Activated gamma-delta T cell treated with anti-CD3 and anti-CD28 coated beads, Interleukin-2, amount 50 U/mL, for 16 hours (primary cell): Measurements from ENCODE around the gene ANKAR.
"Not testable (repeated sequence)": the region's sequence is repeated elsewhere in the genome, so short reads cannot be mapped to it uniquely, and the experiment has no call there.

Experiments
- DNase-seq: peaks from one replicate; pipeline ENCODE4 v3.0.0-alpha.2; 2020; ENCODE audit warnings: low read depth

ANKAR gene, protein sequence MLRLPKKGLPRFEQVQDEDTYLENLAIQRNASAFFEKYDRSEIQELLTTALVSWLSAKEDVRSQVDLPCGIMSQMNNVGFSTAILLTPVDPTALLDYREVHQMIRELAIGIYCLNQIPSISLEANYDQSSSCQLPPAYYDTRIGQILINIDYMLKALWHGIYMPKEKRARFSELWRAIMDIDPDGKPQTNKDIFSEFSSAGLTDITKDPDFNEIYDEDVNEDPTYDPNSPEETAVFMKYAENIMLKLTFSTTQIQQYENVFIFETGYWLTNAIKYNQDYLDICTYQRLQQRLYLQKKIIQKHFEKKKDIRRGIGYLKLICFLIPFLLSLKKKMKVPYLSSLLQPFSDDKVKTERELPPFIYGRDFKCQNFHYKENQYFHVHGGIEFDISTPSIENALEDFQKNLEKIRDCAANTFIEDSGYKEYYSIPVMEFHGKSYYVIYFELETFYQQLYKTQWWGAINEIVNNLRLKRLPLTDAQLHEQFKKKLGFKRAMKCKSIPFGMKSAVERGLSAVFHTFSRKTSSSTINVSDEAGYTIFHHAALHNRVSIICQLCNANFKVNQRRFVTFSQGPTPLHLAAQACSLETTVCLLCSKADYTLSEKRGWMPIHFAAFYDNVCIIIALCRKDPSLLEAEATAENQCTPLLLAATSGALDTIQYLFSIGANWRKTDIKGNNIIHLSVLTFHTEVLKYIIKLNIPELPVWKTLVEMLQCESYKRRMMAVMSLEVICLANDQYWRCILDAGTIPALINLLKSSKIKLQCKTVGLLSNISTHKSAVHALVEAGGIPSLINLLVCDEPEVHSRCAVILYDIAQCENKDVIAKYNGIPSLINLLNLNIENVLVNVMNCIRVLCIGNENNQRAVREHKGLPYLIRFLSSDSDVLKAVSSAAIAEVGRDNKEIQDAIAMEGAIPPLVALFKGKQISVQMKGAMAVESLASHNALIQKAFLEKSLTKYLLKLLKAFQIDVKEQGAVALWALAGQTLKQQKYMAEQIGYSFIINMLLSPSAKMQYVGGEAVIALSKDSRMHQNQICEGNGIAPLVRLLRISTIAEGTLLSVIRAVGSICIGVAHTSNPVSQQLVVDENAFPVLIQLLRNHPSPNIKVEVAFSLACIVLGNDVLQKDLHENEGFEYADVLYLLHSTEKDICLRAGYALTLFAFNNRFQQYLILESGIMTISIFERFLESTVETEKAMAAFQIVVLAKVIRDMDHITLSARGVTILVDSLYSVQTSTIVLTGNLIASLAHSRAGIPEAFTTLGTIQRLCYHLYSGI (N-terminal part only)

DNA sequence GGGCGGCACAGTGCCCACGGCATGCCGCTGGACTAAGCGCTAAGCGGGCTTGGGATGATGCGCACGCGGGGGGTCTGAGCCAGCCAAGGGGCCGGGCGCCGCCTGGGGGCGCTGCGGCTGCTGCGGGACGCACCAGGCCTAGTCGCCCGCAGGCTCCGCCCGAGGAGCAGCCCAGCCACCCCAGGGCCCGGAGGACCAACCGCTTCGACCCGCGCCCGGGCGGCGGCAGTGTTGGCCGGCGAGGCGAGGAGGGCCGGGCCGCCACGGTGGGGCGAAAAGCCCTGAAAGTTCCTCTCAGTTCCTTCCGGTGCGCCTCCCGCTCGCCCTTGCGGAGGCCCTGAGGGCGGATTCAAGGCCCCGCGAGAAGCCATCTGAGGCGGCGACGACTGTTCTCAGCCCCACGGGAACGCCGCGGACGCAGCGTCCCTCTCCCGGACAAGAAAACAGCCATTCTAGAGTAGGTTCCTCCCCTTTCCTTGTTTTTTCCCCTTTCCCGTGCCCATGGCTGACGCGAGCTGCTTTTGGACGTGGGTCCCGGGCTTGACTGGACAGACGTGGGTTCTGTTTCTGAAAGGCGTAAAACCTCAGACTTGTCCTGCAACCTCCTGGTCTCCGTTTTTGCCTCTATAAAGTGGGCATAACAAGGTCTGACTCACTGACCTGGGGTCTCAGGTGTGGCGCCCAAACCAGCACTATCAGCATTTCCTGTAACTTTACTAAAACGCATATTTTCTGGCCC, at the start of gene ANKAR:
TSS of gene ANKAR (plus strand) at position 297 of the 739 bp plus-strand sequence. CDS start 1,821 bp downstream, outside the sequence.
- peak; percentile 68 for DNase-seq

DNA sequence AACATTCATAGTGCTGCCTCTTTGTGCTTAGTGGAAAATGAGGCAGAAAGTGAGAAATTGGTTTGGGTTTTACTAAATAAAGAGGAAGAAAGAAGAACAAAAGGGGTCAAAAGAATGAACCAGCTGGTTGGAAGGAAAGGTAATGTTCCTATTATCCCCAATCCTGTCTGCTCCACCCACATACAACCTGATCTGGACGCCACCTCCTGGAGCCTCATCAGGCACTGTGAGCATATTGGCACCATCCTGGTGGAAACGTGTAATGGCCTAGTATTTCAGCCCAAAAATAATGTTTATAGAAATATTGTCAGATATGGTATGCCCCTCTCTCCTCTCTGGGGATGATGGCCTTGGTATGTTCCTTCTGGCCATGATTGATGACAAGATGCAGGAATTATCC, 48.8 kb upstream of the ANKAR start:
- no peak for DNase-seq

DNA sequence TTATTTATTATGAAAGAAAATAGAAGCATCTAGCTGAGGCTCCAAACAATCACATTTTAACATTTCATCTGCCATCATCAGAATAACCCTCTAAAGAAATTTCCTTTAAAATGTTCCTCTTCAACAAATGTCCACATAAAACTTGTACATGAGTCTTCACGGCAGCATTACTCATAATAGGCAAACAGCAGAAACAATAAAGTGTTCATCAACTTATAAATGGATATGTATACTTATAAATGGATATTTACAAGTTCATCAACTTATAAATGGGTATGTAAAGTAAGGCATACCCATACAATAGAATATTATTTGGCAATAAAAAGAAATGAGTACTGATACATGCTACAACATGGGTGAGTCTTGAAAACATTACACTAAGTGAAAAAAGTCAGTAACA, 46.7 kb upstream of the ANKAR start:
- no peak for DNase-seq

DNA sequence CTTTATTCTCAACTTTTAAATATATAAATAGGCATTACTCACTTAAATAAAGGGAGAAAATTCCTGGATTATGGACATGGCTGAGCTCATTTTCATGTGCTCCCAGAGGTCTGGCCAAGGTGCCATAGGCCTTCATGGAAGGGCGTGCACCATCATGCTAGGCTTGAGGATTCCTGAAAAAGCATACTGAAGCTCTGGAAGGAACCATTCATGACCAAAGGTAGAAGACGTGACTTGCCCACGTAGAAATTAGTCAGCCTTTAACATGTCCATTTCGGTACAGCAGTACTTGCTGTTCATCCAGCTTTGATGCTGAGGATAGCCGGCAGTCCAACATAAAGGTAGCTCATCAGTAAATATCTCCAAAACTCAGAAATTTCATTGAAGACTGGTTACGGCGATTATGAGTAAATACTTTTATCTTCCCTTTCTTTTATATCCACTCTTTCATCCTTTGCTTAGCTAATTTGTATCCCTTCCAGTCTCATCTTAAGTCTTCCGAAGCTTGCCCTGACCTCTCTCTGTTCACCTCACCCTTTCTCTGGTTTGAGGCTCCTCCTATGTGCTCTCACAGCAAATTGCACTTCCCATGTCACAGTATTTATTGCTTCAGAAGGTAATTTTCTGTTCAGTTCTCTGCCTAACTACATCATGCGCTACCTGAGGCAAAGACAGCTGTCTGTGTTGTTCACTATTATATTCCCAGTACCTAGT, 45.5 kb upstream of the ANKAR start:
- DNase-seq: no peak

DNA sequence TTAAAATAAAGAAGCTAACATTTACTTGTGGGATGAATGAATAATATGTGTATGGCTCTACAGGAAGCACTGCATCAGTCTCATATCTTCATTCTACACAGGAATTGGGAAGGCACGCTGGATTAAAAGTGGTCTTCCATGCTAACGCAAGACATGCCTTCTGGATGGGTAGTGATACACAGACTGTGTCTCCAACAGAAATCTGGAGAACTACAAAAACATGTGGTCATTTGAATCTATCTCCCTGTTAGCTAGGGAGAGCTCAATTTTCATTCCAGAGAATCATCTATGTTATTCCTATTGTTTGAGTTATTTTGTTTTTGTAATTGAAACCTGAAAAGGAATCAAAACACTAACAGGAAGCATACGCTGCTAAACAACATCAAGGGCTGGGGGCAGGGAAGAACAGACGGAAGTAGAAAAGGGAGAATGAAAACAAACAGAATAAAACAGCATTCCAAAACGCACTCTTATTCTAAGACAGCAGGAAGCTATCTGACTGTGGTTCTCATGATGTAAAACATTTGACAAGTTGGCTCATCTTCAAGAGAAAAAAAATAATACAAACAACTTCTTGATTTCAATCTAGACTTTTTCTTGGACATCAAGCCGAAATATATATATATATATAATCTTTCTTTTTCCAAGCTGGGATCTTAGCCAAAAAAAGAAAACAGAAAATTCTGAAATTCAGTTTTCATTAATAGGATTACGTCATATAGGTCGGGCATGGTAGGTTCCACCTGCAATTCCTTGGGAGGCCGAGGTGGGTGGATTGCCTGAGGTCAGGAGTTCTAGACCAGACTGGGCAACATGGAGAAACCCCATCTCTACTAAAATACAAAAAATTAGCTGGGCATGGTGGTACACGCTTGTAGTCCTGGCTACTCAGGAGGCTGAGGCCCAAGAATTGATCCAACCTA, 44.7 kb upstream of the ANKAR start:
- no peak for DNase-seq

DNA sequence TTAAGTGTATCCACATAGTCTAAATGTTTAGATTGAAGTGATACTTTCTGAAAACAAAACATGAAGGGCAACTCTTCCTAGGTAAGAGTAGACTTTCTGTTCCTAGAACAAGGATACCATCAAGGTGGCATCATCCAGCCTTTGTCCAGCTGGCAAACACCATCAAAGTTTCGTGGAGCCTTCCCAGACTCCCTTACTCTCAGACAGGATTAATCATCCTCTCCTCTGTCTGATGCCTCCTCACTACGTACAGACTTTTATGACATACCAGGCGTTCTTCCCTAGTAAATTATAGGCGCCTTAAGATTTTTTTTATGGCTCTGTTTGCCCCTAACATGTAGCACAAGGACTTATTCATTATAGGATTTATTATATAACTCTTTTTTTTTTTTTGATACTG, 42.6 kb upstream of the ANKAR start:
- DNase-seq: no peak

DNA sequence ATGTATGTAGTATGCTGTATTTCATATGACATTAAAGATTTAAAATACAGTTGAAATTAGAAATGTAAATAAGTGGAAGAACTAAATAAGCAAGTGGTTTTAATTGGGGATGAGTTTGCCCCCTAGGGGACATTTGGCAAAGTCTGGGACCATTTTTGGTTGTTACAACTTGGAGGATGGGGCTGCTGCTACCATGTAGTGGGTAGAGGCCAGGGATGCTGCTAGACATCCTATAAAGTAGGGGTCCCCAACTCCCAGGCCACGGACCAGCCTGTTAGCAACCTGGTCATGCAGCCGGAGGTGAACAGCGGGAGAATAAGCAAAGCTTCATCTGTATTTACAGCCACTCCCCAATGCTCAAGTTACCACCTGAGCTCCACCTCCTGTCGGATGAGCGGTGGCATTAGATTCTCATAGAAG, 41.1 kb upstream of the ANKAR start:
- DNase-seq: no peak

DNA sequence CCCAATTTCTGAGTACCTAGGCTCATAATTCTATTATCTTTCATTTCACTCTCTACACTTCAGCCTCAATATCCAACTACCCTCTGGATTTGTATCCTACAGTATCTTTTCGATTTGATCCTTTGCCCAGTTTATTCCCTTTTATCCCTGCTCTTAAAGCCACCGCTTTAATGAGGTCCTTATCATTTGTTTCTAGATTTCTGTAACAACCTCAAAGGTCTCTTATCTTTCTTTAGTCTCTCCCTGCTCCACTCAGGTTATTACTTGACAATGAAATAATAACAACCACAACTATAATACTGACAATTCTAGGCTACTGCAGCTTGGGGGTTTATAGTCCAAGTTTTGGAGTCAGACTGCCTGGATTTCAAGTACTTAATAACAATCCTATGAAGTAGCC, 39.1 kb upstream of the ANKAR start:
- DNase-seq: no peak

DNA sequence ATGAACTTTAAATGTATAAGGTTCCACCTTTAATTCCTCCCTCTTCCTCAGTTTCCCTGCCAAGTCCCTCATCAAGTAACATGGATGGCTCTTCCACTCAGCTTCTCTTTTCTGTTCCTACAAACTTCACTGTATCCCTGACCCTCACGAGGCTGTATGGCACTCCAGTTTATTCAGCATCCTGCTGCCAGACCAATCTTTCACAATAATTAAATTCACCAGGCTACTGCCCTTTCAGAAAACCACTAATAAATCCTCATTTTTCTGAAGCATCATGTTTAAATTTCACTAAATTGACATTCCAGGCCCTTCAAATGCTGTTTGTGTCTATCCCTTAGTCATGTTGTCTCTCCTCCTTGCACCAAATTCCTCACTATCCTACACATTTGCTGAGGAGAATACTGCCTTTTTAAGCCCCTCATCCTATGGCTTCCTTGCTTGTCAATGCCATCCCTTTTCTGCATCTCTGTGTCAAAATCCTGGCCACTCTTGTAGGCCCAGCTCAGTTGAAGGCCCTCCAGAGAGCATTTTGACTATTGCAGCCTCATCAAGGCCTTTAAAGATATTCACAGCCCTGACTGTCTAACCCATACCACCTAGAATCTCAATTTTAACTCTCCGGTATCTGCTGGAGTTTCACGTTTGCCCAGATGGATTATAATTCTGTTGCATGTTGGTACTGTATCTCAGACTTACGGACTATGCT, 36.0 kb upstream of the ANKAR start:
- DNase-seq: no peak

DNA sequence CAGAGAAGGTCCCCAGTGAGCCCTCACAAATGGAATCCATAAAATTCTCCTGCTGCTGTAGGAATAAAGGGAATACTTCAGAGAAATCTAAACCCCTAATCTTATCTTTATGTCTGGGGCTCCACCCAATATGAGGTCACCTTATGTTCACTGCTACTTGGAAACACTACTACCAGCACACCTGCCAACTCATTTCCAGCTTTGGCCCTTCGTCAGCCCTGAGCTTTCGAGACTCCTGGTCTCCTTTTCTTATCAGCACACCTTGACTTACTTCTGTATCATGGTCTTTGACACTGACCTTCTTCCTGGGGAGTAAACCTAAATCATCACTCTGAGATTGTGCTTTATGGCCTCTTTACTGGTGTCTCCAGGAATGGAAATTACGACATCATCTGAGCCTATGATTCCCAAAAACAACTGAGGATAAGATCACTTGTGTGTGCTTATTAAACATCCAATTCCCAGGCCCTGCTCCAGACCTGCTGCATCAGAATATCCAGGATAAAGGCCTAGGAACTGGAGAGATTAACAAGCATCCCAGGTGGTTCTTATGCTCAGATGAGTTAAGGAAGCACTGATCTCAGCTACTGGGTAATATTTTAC, 35.4 kb upstream of the ANKAR start:
- DNase-seq: no peak

DNA sequence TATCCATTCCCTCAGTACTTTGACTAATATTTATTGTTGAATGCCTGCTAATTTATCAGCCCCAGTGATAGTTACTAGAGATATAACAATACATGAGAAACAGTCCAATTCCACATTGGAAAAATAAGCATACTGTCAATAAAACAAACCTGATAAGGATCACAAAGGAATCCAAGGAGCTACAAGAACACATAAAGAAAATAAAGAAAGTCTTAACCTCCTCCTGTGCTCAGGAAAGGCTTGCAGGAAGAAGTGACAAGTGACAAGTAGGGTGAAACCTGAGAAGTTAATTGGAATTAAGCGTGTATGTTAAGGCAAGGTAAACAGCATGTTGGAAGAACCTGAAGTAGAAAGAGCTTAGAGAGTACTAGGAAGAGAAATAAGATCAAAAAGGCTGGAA, 33.5 kb upstream of the ANKAR start:
- DNase-seq: no peak

DNA sequence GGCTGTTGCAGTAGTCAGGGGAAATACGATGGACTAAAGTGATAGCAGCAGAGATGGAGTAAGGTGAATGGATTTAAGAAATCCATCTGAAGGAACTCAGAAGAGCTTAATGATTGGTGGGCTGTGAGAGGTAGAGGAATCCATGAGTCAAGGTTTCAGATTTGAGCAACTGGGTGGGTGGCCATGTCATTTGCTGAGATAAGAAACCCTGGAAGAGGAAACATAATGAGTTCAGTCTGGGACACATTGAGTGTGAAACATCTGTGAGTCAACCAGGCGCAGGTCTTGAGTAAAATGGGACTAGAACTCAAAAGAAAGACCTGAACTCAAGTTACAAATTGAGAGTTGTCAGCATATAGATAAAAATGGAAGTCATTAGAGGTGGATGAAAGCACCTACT, 32.9 kb upstream of the ANKAR start:
- DNase-seq: no peak

DNA sequence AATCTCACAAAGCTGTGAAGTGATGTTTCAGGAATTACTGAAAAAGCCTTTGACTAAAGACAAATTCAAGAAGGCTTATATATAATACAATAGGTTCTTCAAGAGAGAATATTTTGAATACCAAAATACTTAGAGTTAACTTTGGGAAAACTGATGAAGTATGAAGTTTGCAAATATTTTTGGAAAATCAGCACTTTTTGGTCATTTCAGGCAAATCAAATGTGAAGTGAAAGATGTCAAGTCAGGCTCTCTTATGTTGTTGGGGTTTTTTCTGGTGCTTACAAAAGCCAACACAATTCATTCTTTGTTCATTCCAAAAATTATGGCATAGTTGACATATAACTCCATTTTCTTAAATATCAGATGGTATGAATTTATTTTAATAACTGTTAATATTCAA, 27.9 kb upstream of the ANKAR start:
- DNase-seq: no peak

DNA sequence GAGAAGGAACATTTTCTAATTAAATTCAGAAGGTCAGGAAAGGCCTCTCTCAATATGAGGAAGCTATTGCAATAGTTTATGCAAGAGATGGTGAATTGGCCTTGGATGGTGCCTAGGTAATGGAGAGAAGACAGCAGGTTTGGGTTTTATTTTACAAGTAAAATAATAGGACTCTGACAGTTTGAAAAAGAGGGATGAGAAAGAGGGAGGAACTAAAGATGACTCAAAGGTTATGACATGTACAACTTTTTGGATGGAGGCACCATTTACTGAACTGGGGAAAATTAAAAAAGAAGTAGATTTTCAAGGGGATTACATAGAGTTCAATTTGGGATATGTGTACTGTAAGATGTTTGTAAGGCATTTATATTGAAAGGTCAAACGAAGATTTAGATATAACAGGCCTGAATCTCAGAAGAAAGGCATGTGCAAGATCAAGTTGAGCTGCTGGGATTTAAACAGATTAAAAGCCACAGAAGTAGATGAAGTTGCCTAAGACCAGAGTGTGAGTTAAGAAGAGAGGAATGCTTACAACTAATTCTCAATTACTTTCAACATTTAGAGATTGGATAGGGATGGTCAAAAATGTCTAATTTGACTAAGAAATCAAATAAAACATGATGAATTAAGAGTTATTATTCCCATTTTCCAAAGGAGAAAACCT, 25.5 kb upstream of the ANKAR start:
- no peak for DNase-seq

DNA sequence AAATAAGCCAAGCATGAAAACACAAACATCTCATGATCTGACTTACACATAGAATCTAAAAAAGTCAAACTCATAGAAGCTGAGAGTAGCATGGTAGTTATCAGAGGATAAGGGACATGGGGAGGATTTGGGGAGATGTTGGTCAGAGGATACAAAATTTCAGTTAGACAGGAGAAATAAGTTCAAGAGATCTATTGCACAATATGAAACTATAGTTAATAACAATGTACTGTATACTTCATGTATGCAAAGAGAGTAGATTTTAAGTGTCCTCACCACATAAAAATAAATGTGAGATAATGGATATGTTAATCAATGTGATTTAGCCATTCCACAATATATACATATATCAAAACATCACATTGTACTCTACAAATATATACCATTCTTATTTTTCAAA, 23.2 kb upstream of the ANKAR start:
- DNase-seq: no peak

DNA sequence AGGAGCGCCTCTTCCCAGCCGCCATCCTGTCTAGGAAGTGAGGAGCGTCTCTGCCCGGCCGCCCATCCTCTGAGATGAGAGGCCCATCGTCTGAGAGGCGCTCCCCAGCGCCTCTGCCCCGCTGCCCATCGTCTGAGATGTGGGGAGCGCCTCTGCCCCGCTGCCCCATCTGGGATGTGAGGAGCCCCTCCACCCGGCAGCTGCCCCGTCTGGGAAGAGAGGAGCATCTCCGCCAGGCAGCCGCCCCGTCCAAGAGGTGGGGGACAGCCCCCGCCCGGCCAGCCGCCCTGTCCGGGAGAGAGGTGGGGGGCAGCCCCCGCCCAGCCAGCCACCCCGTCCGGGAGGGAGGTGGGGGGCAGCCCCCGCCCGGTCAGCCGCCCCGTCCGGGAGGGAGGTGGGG, 21.0 kb upstream of the ANKAR start:
- DNase-seq: not testable (repeated sequence)

DNA sequence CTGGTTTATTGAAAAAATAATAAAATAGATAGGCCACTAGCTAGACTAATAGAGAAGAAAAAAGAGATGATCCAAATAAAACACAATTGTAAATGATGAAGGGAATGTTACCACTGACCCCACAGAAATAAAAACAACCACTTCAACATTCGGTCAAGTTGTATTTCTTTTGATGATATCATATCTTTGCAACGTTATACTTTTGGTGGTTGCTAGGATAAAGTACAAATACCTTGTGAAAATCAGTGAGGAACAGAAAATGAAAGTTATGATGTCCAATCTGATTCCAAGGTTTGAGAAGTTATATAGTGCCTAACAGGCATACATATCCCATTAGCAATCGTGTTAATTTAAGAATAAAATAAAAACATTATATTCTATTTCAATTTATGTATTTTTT, 19.8 kb upstream of the ANKAR start:
- no peak for DNase-seq

DNA sequence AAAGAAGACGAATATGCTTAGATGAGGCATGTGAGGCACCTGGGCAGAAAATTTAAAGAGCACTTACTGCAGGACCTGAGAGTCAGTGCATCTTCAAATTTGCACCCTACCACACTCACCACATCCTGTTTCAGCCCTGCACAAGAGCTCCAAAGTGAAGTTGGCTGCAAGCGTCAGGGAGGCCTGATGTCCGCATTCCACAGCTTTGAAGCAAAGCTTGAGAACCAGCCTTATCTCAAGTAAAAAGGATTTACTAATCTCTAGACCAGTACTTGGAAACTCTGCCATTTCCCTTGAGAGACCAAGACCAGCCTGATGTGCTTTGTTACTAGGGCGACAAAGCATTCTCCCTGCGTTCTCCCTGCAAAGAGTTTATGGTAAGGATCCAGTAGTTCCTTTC, 16.6 kb upstream of the ANKAR start:
- DNase-seq: no peak
